GM12875 (cell line): ENCODE results near the gene CD276.

Source experiments
- H3K4me3 ChIP-seq: one replicate; pipeline ENCODE4 v1.5.1; 2011; ENCODE audit warnings: low read depth, low read length, control low read depth
- CTCF ChIP-seq: IDR thresholded peaks from 2 replicates; pipeline ENCODE4 v1.5.1; 2011; ENCODE audit warnings: low read depth, mild to moderate bottlenecking, control low read depth, inconsistent platforms, low read length, moderate library complexity, borderline replicate concordance; ENCODE audit not compliant: insufficient read depth

CD276 gene

GRCh38 chr15:73758461-73758860 is 74.3 kb downstream of the CD276 start:
- TF ChIP-seq CTCF: no peak
- no peak overlapping the region for H3K4me3 ChIP-seq

- H3K4me3 ChIP-seq: no peak overlapping the region
- TF ChIP-seq CTCF: no peak
Observed at GRCh38 chr15:73760330-73761329, 76.4 kb downstream of the CD276 start.

- H3K4me3 ChIP-seq: no peak overlapping the region
- TF ChIP-seq CTCF: no peak
Observed at GRCh38 chr15:73763931-73764330, 79.7 kb downstream of the CD276 start.
